Measurements from ENCODE around the gene FMO2.

The FMO2 gene

DNA sequence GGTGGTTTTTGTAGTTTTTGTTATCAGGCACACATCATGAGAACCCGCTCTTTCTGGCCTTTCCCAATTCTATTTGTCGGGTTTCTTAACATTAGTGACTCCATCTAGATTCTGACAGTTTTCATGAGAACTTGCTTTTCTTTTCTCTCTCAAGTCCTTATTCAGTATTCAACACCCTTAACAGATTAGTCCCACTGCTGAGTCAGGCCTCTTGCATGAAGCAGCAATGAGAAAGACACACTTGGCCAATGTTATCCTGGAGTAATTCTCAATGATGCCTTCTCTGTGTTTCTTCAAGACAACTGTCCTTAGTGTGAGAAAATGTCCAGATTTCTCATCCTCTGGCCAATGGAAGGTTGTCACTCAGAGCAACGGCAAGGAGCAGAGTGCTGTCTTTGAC is 11.3 kb downstream of the FMO2 start:
- ATAC-seq, result no peak
- no peak for TF ChIP-seq ZC3H10 (CRISPR knock-in tag; IDR thresholded peaks at IDR 0.05)
- TF ChIP-seq, protein P1, sequence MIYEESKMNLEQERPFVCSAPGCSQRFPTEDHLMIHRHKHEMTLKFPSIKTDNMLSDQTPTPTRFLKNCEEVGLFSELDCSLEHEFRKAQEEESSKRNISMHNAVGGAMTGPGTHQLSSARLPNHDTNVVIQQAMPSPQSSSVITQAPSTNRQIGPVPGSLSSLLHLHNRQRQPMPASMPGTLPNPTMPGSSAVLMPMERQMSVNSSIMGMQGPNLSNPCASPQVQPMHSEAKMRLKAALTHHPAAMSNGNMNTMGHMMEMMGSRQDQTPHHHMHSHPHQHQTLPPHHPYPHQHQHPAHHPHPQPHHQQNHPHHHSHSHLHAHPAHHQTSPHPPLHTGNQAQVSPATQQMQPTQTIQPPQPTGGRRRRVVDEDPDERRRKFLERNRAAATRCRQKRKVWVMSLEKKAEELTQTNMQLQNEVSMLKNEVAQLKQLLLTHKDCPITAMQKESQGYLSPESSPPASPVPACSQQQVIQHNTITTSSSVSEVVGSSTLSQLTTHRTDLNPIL (CRISPR knock-in tag; IDR thresholded peaks at IDR 0.05; ENCODE audit: low read depth), result no peak
- TF ChIP-seq, protein P2, sequence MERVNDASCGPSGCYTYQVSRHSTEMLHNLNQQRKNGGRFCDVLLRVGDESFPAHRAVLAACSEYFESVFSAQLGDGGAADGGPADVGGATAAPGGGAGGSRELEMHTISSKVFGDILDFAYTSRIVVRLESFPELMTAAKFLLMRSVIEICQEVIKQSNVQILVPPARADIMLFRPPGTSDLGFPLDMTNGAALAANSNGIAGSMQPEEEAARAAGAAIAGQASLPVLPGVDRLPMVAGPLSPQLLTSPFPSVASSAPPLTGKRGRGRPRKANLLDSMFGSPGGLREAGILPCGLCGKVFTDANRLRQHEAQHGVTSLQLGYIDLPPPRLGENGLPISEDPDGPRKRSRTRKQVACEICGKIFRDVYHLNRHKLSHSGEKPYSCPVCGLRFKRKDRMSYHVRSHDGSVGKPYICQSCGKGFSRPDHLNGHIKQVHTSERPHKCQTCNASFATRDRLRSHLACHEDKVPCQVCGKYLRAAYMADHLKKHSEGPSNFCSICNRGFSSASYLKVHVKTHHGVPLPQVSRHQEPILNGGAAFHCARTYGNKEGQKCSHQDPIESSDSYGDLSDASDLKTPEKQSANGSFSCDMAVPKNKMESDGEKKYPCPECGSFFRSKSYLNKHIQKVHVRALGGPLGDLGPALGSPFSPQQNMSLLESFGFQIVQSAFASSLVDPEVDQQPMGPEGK (CRISPR knock-in tag; IDR thresholded peaks at IDR 0.05; ENCODE audit: borderline replicate concordance), result no peak
- TF ChIP-seq RARB (CRISPR knock-in tag; IDR thresholded peaks at IDR 0.05), result no peak
- TF ChIP-seq BACH2 (CRISPR knock-in tag; IDR thresholded peaks at IDR 0.05; ENCODE audit: borderline replicate concordance), result no peak
- no peak for TF ChIP-seq TOX (CRISPR knock-in tag; IDR thresholded peaks at IDR 0.05; ENCODE audit: borderline replicate concordance)
- no peak for TF ChIP-seq ZFP30 (CRISPR knock-in tag; IDR thresholded peaks at IDR 0.05)
- TF ChIP-seq ZNF70 (CRISPR knock-in tag; IDR thresholded peaks at IDR 0.05), result no peak
- no peak for TF ChIP-seq ZNF8 (CRISPR knock-in tag; IDR thresholded peaks at IDR 0.05)
- no peak for TF ChIP-seq ARNTL (CRISPR knock-in tag; IDR thresholded peaks at IDR 0.05; ENCODE audit: borderline replicate concordance, low read depth)
- no peak for TF ChIP-seq ISL1 (CRISPR knock-in tag; IDR thresholded peaks at IDR 0.05)
- no peak for TF ChIP-seq CSDC2 (CRISPR knock-in tag; IDR thresholded peaks at IDR 0.05)
- TF ChIP-seq ZFP3 (CRISPR knock-in tag; IDR thresholded peaks at IDR 0.05), result no peak
- TF ChIP-seq OSR1 (CRISPR knock-in tag; IDR thresholded peaks at IDR 0.05), result no peak
- TF ChIP-seq GLIS3 (CRISPR knock-in tag; IDR thresholded peaks at IDR 0.05), result no peak
- TF ChIP-seq POU6F1 (CRISPR knock-in tag; IDR thresholded peaks at IDR 0.05; ENCODE audit: borderline replicate concordance, low read depth), result no peak
- TF ChIP-seq PPARA (CRISPR knock-in tag; IDR thresholded peaks at IDR 0.05; ENCODE audit: borderline replicate concordance), result no peak

GRCh38 chr1:171198081-171198480 is 13.0 kb downstream of the FMO2 start:
- TF ChIP-seq, protein P1 (CRISPR knock-in tag; IDR thresholded peaks at IDR 0.05; ENCODE audit: low read depth), result no peak
- no peak for TF ChIP-seq OSR1 (CRISPR knock-in tag; IDR thresholded peaks at IDR 0.05)
- ATAC-seq, result no peak

- TF ChIP-seq ZC3H10 (CRISPR knock-in tag; IDR thresholded peaks at IDR 0.05) (no peak), RARB (CRISPR knock-in tag; IDR thresholded peaks at IDR 0.05) (no peak), TSHZ2 (CRISPR knock-in tag; IDR thresholded peaks at IDR 0.05) (no peak), BACH2 (CRISPR knock-in tag; IDR thresholded peaks at IDR 0.05; ENCODE audit: borderline replicate concordance) (no peak), ISL1 (CRISPR knock-in tag; IDR thresholded peaks at IDR 0.05) (no peak), POU6F1 (CRISPR knock-in tag; IDR thresholded peaks at IDR 0.05; ENCODE audit: borderline replicate concordance, low read depth) (no peak), ZNF8 (CRISPR knock-in tag; IDR thresholded peaks at IDR 0.05) (no peak), TCF4 (CRISPR knock-in tag; IDR thresholded peaks at IDR 0.05; ENCODE audit: borderline replicate concordance) (no peak), ZFP30 (CRISPR knock-in tag; IDR thresholded peaks at IDR 0.05) (no peak), ZFP3 (CRISPR knock-in tag; IDR thresholded peaks at IDR 0.05) (no peak), GLIS3 (CRISPR knock-in tag; IDR thresholded peaks at IDR 0.05) (no peak), ZNF70 (CRISPR knock-in tag; IDR thresholded peaks at IDR 0.05) (no peak), ZNF565 (CRISPR knock-in tag; conservative IDR thresholded peaks at IDR 0.05; ENCODE audit: low read depth) (no peak)
- TF ChIP-seq, protein P1 (CRISPR knock-in tag; IDR thresholded peaks at IDR 0.05; ENCODE audit: low read depth), result no peak
- TF ChIP-seq, protein P2 (CRISPR knock-in tag; IDR thresholded peaks at IDR 0.05; ENCODE audit: borderline replicate concordance), result no peak
- TF ChIP-seq, protein P3, sequence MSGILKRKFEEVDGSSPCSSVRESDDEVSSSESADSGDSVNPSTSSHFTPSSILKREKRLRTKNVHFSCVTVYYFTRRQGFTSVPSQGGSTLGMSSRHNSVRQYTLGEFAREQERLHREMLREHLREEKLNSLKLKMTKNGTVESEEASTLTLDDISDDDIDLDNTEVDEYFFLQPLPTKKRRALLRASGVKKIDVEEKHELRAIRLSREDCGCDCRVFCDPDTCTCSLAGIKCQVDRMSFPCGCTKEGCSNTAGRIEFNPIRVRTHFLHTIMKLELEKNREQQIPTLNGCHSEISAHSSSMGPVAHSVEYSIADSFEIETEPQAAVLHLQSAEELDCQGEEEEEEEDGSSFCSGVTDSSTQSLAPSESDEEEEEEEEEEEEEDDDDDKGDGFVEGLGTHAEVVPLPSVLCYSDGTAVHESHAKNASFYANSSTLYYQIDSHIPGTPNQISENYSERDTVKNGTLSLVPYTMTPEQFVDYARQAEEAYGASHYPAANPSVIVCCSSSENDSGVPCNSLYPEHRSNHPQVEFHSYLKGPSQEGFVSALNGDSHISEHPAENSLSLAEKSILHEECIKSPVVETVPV (CRISPR knock-in tag; IDR thresholded peaks at IDR 0.05), result no peak
- ATAC-seq, result no peak
These were observed 19.2 kb downstream of the FMO2 start for GRCh38 chr1:171204296-171204695.

Measured in SK-N-SH treated with all-trans-retinoic acid at 6 μM for 48 hours (cell line).